HG03097 (cell line): ENCODE results near the gene UNC80.

Source experiments
- ATAC-seq: cut with Tn5 transposase; IDR thresholded peaks from one replicate; pipeline ENCODE4 v1.9.1; 2021; ENCODE audit not compliant: unreplicated experiment, low FRiP score

Gene UNC80

DNA sequence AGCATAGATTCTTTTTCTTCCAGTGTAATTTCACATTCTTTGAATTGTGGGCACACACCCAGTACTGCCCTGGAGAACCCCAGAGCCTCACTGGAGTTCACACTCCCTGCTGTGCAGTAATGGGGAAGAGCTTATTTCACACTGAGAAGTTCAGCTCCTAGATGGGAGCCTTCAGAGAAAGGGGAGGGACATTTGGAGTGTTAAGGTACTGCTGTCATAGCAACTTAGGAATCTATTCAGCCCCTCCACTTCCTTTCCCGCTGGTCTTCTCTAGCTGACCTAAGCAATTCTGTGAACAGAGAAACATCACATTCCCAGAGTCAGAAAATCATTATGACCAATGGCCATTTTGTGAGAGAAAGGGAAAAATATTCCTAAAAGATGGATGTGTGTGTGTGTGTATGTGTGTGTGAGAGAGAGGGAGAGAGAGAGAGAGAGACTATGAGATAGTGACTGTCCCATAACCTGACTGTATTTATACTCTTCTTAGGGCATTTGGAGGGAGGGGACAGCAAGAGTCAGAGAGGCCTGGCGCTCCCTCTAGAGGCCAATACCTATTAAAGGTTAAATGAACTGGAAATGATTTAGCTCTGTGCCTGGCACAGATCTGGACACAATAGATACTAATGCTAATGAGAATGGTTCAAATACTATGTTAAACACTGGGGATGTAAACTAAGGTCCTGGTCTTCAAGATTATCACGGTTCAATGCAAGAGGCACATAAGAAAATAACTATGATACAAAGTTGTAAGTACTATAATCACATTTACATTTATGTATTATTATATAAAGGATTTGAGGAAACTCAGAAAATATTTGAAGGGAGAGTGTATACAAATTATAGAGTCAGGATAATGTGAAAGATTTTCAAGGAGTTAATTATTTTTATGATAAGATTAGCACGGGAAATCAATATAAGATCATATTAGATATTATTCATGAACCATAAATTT, 189.3 kb downstream of the UNC80 start:
- peak; percentile 89 for ATAC-seq

- ATAC-seq = no peak
Observed at GRCh38 chr2:209965723-209966122, 194.1 kb downstream of the UNC80 start.

GRCh38 chr2:209969692-209970091, 198.1 kb downstream of the UNC80 start:
- no peak for ATAC-seq

GRCh38 chr2:209970271-209970670, 198.6 kb downstream of the UNC80 start:
- no peak for ATAC-seq

GRCh38 chr2:209970711-209971110, 199.1 kb downstream of the UNC80 start:
- ATAC-seq = no peak

DNA sequence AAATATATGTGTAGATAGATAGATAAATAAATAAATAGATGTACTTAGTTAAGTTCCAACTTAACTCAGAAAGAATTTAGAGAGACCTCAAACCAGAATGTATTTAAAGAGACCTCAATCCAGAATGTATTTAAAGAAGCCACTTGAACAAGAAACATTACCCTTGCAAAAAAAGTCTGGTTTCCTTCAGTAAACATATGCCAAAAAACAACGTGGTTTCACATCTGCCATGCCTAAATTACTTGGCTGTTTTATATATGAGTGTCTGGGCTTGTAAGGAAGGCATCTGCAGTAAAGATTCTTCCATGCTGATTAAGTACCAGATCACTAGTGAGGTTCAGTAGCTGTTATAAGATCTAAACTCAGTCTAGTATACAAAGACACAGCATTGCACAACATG, 201.7 kb downstream of the UNC80 start:
- ATAC-seq = no peak

GRCh38 chr2:209974576-209974975, 202.9 kb downstream of the UNC80 start:
- no peak for ATAC-seq

- peak; percentile 89 for ATAC-seq
Observed at GRCh38 chr2:209976698-209977385, 205.2 kb downstream of the UNC80 start.

DNA sequence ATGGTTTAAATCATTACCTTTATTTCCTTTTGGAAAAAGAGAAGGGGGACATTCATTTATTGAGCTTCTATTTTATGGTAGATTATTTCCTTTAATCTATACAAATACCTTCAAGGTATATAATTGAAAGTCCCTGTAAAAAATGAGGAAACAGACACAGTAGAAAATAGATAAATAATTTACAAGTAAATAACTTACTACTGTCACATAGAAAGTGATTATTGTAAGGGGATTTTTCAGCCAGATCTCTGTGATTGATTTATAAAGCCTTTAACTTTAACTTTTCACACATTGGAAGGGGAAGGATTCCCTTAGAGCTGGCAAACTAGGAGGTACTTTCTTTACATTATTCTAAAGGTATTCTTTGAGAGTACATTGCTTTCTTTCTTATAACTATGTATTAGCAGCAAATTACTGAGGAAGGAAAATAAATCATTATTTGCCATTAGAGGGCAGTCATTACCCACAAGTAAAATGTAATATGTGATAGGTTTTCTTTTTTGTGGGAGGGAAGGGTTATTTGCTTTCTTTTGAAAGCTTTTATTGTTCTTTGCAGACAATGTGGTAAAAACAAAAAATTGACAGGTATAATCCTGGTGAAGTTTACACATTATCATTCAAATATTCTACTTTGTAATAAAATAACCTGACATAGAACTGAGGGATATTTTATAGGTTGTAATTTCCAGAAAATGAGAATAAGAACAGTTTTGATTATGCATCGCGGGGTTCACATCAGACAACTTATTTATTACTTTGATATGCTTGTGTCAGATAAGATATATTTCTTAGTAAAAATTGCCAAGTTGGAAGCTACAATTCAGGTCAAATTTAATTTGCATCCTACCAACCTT, 206.0 kb downstream of the UNC80 start:
- peak; percentile 53 for ATAC-seq

- no peak for ATAC-seq
Observed at GRCh38 chr2:209984291-209984690, 212.7 kb downstream of the UNC80 start.

DNA sequence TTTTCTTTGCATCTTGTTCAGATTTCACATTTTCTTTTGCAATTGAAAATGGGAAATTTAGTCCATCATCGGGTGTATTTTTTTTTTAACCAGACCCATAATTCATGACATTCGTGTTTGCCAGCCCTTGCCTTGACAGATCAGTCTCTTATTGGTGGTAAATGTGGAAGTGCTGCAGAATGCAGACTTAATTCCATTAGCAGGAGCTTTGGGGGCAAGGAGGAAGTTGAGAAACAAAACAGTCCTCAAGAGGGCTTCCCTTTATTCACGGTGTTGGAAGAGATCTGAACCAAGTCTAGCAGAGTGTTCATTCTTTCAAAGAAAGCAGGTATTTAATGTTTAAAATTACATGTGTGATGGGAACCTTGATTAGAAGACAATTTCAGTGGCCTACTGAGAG, 214.2 kb downstream of the UNC80 start:
- ATAC-seq = no peak

DNA sequence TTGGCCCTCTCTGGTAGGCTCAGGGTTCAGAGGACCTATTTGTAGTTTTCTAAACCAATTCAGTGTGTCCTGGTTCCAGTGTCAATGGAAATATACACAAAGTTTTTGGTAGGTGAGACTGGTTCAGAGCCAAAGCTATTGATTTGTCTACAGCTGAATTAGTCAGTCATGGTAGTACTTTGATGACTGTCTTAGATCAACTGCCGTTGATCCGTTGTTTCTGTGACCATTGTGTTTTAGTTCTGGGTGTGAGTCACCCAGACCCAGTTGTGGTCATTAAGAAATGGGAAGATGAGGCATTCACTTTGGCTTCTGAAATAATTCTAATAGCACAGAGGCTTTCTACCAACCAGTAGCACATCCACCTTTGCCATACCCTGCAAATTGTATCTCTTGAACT, 214.8 kb downstream of the UNC80 start:
- no peak for ATAC-seq

- no peak for ATAC-seq
Observed at GRCh38 chr2:209988010-209988409, 216.4 kb downstream of the UNC80 start.

GRCh38 chr2:209990838-209991237, 219.2 kb downstream of the UNC80 start:
- no peak for ATAC-seq

DNA sequence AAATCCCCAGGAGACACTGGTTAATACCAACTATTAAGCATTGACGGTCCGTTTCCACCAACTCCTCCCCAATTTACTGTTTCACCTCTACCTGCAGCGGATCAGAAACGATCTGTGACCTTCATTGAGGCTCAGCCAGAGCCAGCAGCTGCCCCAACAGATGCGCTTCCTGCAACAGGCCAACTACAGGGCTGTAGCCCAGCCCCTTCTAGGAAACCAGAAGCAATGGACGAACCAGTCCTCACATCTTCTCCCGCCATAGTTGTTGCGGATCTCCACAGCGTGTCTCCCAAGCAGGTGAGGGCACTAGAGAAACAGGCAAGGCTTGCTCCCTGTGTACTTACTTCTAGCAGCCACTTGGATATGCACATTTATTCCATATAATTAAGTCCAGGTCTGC, 222.3 kb downstream of the UNC80 start:
- ATAC-seq = no peak

DNA sequence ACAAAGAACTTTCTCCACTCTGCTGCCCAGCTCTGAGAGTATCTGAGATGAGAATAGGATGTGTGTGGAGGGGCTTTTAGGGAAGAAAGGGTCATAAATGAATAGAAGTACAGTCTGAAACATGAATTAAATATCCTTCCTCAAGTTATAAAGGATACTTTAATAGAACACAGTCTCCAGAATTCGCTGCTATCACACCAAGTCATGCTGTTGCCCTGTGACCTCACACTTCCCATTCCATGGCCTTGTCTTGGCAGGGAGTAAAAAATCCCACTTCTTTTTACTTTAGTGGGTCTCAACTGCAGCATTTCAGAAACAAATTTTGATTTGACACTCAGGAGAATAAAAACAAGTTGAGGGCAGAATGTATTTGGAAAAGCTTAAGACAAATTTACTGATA, 227.0 kb downstream of the UNC80 start:
- ATAC-seq = no peak

DNA sequence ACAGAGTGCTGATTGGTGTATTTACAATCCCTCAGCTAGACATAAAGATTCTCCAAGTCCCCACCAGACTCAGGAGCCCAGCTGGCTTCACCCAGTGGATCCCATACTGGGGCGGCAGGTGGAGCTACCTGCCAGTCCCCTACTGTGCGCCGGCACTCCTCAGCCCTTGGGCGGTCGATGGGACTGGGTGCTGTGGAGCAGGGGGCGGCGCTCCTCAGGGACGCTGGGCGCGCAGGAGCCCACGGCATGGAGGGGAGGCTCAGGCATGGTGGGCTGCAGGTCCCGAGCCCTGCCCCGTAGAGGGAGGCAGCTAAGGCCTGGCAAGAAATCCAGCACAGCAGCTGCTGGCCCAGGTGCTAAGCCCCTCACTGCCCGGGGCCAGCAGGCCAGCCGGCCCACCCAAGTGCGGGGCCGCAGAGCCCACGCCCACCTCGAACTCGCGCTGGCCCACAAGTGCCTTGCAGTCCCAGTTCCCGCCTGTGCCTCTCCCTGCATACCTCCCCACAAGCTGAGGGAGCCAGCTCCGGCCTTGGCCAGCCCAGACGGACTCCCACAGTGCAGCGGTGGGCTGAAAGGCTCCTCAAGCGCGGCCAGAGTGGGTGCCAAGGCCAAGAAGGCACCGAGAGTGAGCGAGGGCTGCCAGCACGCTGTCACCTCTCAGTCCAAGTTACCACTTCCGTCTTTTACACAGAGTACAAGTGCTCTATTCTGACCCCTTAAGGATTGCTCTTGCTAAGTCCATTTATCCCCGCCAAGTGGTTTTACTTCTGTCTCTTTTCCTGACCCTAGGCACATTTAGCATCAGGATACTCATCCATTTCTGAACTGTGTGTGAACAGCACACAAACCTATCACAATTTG, 229.1 kb downstream of the UNC80 start:
- ATAC-seq = no peak

GRCh38 chr2:210002158-210003157, 230.8 kb downstream of the UNC80 start, which contains the start of gene RPE:
Gene RPE (plus strand): TSS chr2:210002638. CDS start chr2:210002662, 24 bp downstream.
- ATAC-seq = peak; percentile 100

- no peak for ATAC-seq
Observed at GRCh38 chr2:210003359-210003758, 231.7 kb downstream of the UNC80 start.
